PFSK-1 (cell line): ENCODE results near the gene PLCXD1.

Source experiments
- POLR2AphosphoS5 ChIP-seq: IDR thresholded peaks from 2 replicates; pipeline ENCODE4 v1.6.1; 2012; ENCODE audit warnings: low read depth, mild to moderate bottlenecking, control low read depth, low read length, moderate library complexity
- SIN3A ChIP-seq: IDR thresholded peaks from 2 replicates; pipeline ENCODE4 v1.6.1; 2012; ENCODE audit warnings: mild to moderate bottlenecking, low read length, moderate library complexity, borderline replicate concordance; ENCODE audit not compliant: insufficient read depth
- TAF1 ChIP-seq: IDR thresholded peaks from 2 replicates; pipeline ENCODE4 v1.6.1; 2012; ENCODE audit warnings: low read length, control low read depth, borderline replicate concordance; ENCODE audit not compliant: insufficient read depth
- TF ChIP-seq, protein P1 (sequence below), 2 experiments: IDR thresholded peaks; 2 replicates each; pipeline versions ENCODE4 v1.6.1 to v1.8.0; 2011 to 2012; ENCODE audit warnings: low read depth in 2 of 2, low read length in 2 of 2, control low read depth in 1 of 2, inconsistent platforms in 1 of 2, mild to moderate bottlenecking in 1 of 2, moderate library complexity in 1 of 2; ENCODE audit not compliant: insufficient read depth in 1 of 2

DNA sequence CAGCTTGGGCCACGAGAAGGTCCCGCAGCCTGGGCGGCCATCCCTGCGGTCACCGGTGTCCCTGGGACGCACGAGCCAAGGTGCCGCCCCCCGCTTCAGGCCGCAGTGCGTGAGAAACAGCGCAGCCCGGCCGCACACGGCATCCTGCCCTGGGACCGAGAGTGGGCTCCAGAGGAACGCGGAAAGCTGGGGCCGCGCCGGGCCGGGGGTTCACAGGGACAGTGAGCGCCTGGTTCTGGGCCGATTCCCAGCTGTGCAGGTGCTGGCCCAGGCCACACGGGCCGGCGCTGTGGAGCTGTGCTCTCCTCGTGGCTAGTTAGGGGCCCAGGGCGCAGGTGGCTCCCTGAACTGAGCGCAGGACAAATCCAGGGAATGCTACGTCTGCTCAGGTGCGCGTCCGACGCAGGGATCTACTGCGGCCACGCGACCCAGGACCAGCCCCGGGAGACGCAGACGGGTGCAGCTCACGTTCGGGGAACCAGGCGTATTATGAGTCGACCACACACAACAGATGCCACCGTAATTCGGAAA is 63.3 kb downstream of the PLCXD1 start:
- TF ChIP-seq POLR2AphosphoS5 (no peak), SIN3A (no peak), TAF1 (no peak)
- TF ChIP-seq, protein P1, sequence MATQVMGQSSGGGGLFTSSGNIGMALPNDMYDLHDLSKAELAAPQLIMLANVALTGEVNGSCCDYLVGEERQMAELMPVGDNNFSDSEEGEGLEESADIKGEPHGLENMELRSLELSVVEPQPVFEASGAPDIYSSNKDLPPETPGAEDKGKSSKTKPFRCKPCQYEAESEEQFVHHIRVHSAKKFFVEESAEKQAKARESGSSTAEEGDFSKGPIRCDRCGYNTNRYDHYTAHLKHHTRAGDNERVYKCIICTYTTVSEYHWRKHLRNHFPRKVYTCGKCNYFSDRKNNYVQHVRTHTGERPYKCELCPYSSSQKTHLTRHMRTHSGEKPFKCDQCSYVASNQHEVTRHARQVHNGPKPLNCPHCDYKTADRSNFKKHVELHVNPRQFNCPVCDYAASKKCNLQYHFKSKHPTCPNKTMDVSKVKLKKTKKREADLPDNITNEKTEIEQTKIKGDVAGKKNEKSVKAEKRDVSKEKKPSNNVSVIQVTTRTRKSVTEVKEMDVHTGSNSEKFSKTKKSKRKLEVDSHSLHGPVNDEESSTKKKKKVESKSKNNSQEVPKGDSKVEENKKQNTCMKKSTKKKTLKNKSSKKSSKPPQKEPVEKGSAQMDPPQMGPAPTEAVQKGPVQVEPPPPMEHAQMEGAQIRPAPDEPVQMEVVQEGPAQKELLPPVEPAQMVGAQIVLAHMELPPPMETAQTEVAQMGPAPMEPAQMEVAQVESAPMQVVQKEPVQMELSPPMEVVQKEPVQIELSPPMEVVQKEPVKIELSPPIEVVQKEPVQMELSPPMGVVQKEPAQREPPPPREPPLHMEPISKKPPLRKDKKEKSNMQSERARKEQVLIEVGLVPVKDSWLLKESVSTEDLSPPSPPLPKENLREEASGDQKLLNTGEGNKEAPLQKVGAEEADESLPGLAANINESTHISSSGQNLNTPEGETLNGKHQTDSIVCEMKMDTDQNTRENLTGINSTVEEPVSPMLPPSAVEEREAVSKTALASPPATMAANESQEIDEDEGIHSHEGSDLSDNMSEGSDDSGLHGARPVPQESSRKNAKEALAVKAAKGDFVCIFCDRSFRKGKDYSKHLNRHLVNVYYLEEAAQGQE (IDR thresholded peaks at IDR 0.05; ENCODE audit: insufficient read depth in 1 of 2, low read depth in 2 of 2, low read length in 2 of 2) = no peak
